ENCODE results near the gene TBC1D16. TPM values are rescaled to one million over a fixed set of nuclear protein-coding genes. Genes with fewer than 3 reads are reported as not detected.
A peak's percentile ranks its signal among the peaks of the same experiment; 100 is the strongest.

The TBC1D16 gene
- total and polyA plus RNA-seq, 2 donors from 2014 or later: 9.1 to 68.0 TPM

GRCh38 chr17:80082403-80083135 lies 46.9 kb upstream of the TBC1D16 start:
- no peak overlapping the region for H3K27ac ChIP-seq (ENCODE audit: low read depth in 2 of 2, low read length in 2 of 2)
- no peaks in the 10 kb centered on the region for H3K27me3 ChIP-seq (ENCODE audit: control insufficient read depth, insufficient read depth, low read length)
- H3K36me3 ChIP-seq (ENCODE audit: control insufficient read depth in 2 of 3, insufficient read depth in 3 of 3, low read length in 3 of 3): no peaks in the 10 kb centered on the region
- FAIRE-seq (no peak), DNase-seq (peak in 4 of 5 donors; percentile 76 to 89 (median 81))
- no peaks in the 10 kb centered on the region for H3K9me3 ChIP-seq (ENCODE audit: control insufficient read depth in 2 of 3, insufficient read depth in 1 of 3, low read length in 3 of 3)
- intact Hi-C loops (cut with DNase I): no loop called here
- H3K4me1 ChIP-seq (ENCODE audit: control insufficient read depth in 2 of 3, insufficient read depth in 2 of 3, low read depth in 1 of 3, low read length in 3 of 3): no peaks in the 10 kb centered on the region
- H3K4me3 ChIP-seq (ENCODE audit: low read length in 3 of 3): no peak overlapping the region
- H3K9ac ChIP-seq (ENCODE audit: low read length in 3 of 3): no peak overlapping the region
- peak; percentile 77 for TF ChIP-seq CTCF (IDR thresholded peaks at IDR 0.05; ENCODE audit: borderline replicate concordance, extremely low read depth, insufficient read depth)

- intact Hi-C loops (cut with DNase I): no loop called here
- H3K36me3 ChIP-seq (ENCODE audit: control insufficient read depth in 2 of 3, insufficient read depth in 3 of 3, low read length in 3 of 3): no peaks in the 10 kb centered on the region
- DNase-seq: no peak
- H3K4me3 ChIP-seq (ENCODE audit: low read length in 3 of 3): no peak overlapping the region
- H3K9ac ChIP-seq (ENCODE audit: low read length in 3 of 3): no peak overlapping the region
- no peaks in the 10 kb centered on the region for H3K27me3 ChIP-seq (ENCODE audit: control insufficient read depth, insufficient read depth, low read length)
- H3K9me3 ChIP-seq (ENCODE audit: control insufficient read depth in 2 of 3, insufficient read depth in 1 of 3, low read length in 3 of 3): no peaks in the 10 kb centered on the region
- no peak overlapping the region for H3K27ac ChIP-seq (ENCODE audit: low read depth in 2 of 2, low read length in 2 of 2)
- H3K4me1 ChIP-seq (ENCODE audit: control insufficient read depth in 2 of 3, insufficient read depth in 2 of 3, low read depth in 1 of 3, low read length in 3 of 3): no peaks in the 10 kb centered on the region
- no peak for FAIRE-seq
- TF ChIP-seq CTCF (IDR thresholded peaks at IDR 0.05; ENCODE audit: borderline replicate concordance, extremely low read depth, insufficient read depth): no peak
Observed at GRCh38 chr17:80081596-80081995, 45.9 kb upstream of the TBC1D16 start.

- H3K36me3 ChIP-seq (ENCODE audit: control insufficient read depth in 2 of 3, insufficient read depth in 3 of 3, low read length in 3 of 3): no peaks in the 10 kb centered on the region
- H3K27me3 ChIP-seq (ENCODE audit: control insufficient read depth, insufficient read depth, low read length): no peaks in the 10 kb centered on the region
- H3K27ac ChIP-seq (ENCODE audit: low read depth in 2 of 2, low read length in 2 of 2): no peak overlapping the region
- DNase-seq: no peak
- intact Hi-C loops (cut with DNase I): no loop called here
- no peak overlapping the region for H3K9ac ChIP-seq (ENCODE audit: low read length in 3 of 3)
- no peak for FAIRE-seq
- no peaks in the 10 kb centered on the region for H3K4me1 ChIP-seq (ENCODE audit: control insufficient read depth in 2 of 3, insufficient read depth in 2 of 3, low read depth in 1 of 3, low read length in 3 of 3)
- no peak for TF ChIP-seq CTCF (IDR thresholded peaks at IDR 0.05; ENCODE audit: borderline replicate concordance, extremely low read depth, insufficient read depth)
- no peak overlapping the region for H3K4me3 ChIP-seq (ENCODE audit: low read length in 3 of 3)
- no peaks in the 10 kb centered on the region for H3K9me3 ChIP-seq (ENCODE audit: control insufficient read depth in 2 of 3, insufficient read depth in 1 of 3, low read length in 3 of 3)
Observed at GRCh38 chr17:80080081-80080480, 44.4 kb upstream of the TBC1D16 start.
